ENCODE results near the gene DOCK2. TPM values are rescaled to one million over a fixed set of nuclear protein-coding genes. Genes with fewer than 3 reads are reported as not detected.

DOCK2 gene
- total and polyA plus RNA-seq, 2 of the 8 experiments (the other 6 are each of a cell fraction or from before 2014, with no cell fraction given), result 3.9 to 5.7 TPM

- no peak for TF ChIP-seq TCF12 (IDR thresholded peaks at IDR 0.05; ENCODE audit: low read depth, low read length)
- TF ChIP-seq CREB1 (IDR thresholded peaks at IDR 0.05), result no peak
- no peak for TF ChIP-seq YY1 (IDR thresholded peaks at IDR 0.05; ENCODE audit: low read depth, low read length)
- no peak for TF ChIP-seq BACH1 (IDR thresholded peaks at IDR 0.05; ENCODE audit: low read length)
- TF ChIP-seq NANOG (IDR thresholded peaks at IDR 0.05; ENCODE audit: insufficient read depth, low read depth, low read length, poor library complexity, severe bottlenecking), result no peak
Measured at GRCh38 chr5:169706758-169707450, 69.8 kb downstream of the DOCK2 start (continued).
